Activated naive CD8-positive, alpha-beta T cell treated with anti-CD3 and anti-CD28 coated beads, Interleukin-2, amount 50 U/mL, for 16 hours (primary cell): ENCODE results near the gene TJP3.

ENCODE experiments used
- DNase-seq: peaks from one replicate; pipeline ENCODE4 v3.0.0-alpha.2; 2020; ENCODE audit warnings: low read depth, low spot score

The TJP3 gene

GRCh38 chr19:3716147-3716668 lies 8.0 kb downstream of the TJP3 start:
- no peak for DNase-seq

GRCh38 chr19:3719868-3720267 lies 11.7 kb downstream of the TJP3 start:
- DNase-seq, result no peak

- DNase-seq, result no peak
Measured at GRCh38 chr19:3720349-3720917, 12.2 kb downstream of the TJP3 start.

GRCh38 chr19:3721131-3721886 lies 13.1 kb downstream of the TJP3 start:
- DNase-seq, result peak; percentile 74

- DNase-seq, result no peak
Measured at GRCh38 chr19:3721887-3722442, 13.8 kb downstream of the TJP3 start.

- DNase-seq, result no peak
Measured at GRCh38 chr19:3722443-3723109, 14.4 kb downstream of the TJP3 start.

- no peak for DNase-seq
Measured at GRCh38 chr19:3723110-3723488, 14.9 kb downstream of the TJP3 start.

- DNase-seq, result no peak
Measured at GRCh38 chr19:3723883-3724282, 15.7 kb downstream of the TJP3 start.

- DNase-seq, result no peak
Measured at GRCh38 chr19:3725121-3725520, 16.9 kb downstream of the TJP3 start.

GRCh38 chr19:3725640-3726310 lies 17.6 kb downstream of the TJP3 start:
- no peak for DNase-seq

- DNase-seq, result no peak
Measured at GRCh38 chr19:3730457-3730958, 22.3 kb downstream of the TJP3 start.

- no peak for DNase-seq
Measured at GRCh38 chr19:3732108-3732507, 23.9 kb downstream of the TJP3 start.

GRCh38 chr19:3733549-3734309 lies 25.5 kb downstream of the TJP3 start:
- no peak for DNase-seq

GRCh38 chr19:3734310-3734600 lies 26.1 kb downstream of the TJP3 start:
- no peak for DNase-seq

GRCh38 chr19:3736106-3736724 lies 28.0 kb downstream of the TJP3 start:
- DNase-seq, result no peak

- DNase-seq, result no peak
Measured at GRCh38 chr19:3737487-3738205, 29.5 kb downstream of the TJP3 start.

GRCh38 chr19:3738477-3739220 lies 30.5 kb downstream of the TJP3 start:
- DNase-seq, result no peak

- no peak for DNase-seq
Measured at GRCh38 chr19:3740431-3740830, 32.2 kb downstream of the TJP3 start.

- DNase-seq, result no peak
Measured at GRCh38 chr19:3743486-3743885, 35.3 kb downstream of the TJP3 start.
